SH-SY5Y (cell line): ENCODE results near the gene OR1S2.

Experiments used
- GATA2 ChIP-seq: IDR thresholded peaks from 2 replicates; pipeline ENCODE4 v1.6.1; 2011; ENCODE audit warnings: mild to moderate bottlenecking, low read depth, low read length
- GATA3 ChIP-seq: IDR thresholded peaks from 2 replicates; pipeline ENCODE4 v1.6.1; 2011; ENCODE audit warnings: low read depth, mild to moderate bottlenecking, low read length, moderate library complexity

- TF ChIP-seq GATA3 (no peak), GATA2 (no peak)
Measured at GRCh38 chr11:58178444-58178843, 25.5 kb downstream of the OR1S2 start.
